GM18907 (cell line): ENCODE measurements around the gene IFT57.

ENCODE experiments used
- ATAC-seq: cut with Tn5 transposase; IDR thresholded peaks from one replicate; pipeline ENCODE4 v1.9.1; 2021; ENCODE audit warnings: mild to moderate bottlenecking, moderate library complexity; ENCODE audit not compliant: unreplicated experiment

IFT57 gene

DNA sequence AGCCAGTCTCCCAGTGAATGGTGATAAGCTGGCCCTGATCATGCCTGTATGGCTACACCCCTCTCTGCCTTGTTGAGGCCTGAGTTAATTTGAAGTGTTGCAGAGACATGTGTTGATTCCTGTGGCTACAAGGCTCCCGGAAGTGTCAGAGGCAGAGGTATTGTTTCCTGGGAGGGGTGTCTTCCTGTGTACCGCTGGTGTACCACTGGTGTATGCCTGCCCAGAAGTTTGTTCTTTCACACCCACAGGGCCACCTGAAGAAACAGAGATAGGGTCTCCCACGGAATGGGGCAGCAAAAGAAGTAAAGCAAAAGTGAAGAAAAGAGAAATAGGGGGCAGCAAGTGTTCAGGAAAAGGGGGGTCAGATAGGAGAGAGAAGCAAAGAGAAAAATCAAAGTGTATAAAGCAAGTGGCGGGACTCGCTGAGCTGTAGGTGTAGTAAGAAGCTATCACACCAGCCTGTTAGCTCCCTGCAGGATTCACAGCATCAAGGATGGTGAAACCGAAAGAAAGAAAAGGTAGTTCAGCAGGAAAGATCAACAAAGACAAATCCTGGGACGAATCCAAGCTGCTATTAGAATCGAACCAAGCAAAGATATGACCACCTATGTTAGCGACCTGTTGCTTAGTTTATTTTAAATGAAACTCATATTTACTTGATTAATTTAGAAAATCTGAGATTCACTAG is 94.8 kb downstream of the IFT57 start:
- peak; percentile 16 for ATAC-seq

DNA sequence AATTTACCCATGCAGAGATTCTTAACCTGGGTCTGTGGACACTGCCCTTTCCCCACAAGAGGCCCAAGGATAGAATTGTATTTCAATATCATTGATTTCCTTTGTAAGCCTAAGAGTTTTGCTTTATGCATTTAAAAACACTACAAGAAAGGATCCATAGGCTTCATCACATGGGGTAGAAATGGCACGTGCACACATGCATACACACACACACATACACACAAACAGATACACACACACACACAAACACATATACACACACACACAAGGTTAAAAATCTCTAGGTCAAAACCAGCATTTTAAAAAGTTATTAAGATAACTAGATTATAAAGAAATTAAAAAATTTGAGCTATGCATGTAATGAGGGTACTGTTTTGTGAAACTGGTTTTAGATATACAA is 95.9 kb downstream of the IFT57 start:
- ATAC-seq: no peak

DNA sequence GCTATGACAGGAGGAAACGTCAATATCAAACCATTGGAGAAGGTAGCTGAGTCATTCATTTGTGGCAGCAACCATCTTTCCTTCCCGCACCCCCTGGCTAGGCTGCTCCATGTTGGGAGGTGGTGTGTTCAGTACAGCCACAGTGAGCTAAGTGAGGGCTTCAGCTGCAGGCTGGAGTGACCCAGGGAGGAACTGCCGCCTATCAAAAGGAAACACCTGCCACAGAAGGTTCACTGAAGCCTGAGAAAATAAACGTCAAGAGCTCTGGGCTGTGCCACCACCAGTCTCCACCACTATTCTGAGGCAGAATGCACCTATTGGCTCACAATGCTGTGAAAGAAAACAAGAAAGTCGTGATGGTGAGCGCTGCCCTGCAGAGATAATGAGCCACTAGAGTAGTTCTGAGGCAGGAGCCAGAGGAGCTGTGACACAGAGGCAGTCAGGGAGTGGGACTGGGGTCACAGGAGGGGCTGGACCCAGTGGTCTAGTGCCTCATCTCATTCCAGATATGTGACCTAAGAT is 96.6 kb downstream of the IFT57 start:
- peak; percentile 62 for ATAC-seq

DNA sequence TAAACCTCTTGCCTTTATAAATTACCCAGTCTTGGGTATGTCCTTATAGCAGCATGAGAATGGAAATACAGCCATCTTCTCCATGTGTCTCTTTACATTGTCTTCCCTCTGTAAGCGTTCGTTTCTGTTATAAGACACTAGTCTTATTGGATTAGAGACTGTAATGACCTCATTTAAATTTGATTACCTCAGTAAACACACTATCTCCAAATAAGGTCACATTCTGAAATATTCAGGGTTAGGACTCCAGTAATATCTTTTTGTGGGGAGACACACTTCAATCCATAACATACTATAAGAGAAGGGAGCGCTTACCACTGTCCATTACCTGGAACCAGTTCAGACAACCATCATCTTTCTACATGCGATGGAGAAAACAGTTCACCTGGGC is 97.1 kb downstream of the IFT57 start:
- ATAC-seq: no peak

DNA sequence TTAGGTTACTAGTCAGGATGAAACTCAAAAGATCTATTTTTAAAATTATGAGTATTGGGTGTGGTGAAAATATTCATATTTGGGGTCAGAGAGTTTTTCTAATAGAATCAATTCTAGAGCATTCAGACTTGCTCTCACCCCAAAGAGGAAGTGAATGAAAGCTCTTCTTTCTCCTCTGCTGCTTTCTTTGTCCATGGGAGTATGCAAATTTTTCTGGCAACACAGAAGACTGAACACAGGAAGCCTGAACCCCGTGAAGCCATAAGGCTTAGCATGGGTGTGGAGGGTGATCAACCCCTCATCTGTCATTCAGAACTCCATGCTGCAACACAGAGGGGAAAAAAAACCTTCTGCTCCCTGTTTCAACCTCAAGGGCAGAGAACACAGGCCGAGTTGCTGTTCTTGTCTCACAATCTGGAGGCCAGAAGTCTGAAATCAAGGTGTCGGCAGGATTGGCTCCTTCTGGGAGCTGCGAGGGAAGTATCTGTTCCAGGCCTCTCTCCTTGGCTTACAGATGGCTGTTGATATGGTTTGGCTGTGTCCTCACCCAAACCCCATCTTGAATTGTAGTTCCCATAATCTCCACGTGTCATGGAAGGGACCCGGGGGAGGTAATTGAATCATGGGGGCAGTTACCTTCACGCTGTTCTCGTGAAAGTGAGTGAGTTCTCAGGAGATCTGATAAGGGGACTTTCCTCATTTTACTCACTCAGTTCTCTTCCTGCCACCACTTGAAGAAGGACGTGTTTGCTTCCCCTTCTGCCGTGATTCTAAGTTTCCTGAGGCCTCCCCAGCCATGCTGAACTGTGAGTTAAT is 97.7 kb downstream of the IFT57 start:
- peak; percentile 91 for ATAC-seq

DNA sequence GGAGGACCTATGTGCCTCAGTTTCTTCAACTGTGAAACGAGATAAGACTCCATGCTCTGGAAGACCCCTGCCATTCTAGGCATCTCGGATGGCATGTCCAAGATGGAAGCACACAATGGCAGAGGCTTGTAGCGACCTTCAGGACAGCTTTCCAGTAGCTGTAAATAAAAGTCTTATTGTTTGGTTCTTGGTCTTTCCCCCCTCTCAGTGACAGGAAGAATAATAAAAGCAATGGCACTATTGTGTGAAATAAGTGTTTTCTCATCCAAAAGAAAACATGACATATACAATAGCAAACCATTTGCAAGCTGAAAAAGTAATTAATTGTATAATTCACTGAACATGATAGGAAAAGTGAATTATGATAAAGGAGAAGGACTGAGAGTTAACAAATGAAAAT is 98.9 kb downstream of the IFT57 start:
- ATAC-seq: no peak

DNA sequence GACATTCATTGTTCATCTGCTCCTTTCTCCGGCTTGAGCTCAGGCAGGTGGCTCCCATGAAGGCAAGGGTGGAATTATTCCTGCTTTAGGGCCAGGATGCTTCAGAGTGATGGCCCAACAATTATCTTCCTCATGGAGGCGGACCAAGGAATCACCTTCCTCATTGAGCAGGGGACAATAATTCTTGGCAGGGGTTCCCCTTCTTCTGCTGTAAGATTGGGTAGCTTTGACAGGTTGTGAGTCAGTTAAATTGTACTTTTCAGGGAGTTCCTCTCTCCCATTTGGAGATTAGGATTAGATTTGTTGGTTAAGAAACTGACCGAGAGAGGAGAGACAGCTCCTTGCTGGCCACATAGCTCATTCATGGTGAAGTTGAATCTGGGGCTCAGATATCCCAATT is 99.9 kb downstream of the IFT57 start:
- ATAC-seq: no peak

DNA sequence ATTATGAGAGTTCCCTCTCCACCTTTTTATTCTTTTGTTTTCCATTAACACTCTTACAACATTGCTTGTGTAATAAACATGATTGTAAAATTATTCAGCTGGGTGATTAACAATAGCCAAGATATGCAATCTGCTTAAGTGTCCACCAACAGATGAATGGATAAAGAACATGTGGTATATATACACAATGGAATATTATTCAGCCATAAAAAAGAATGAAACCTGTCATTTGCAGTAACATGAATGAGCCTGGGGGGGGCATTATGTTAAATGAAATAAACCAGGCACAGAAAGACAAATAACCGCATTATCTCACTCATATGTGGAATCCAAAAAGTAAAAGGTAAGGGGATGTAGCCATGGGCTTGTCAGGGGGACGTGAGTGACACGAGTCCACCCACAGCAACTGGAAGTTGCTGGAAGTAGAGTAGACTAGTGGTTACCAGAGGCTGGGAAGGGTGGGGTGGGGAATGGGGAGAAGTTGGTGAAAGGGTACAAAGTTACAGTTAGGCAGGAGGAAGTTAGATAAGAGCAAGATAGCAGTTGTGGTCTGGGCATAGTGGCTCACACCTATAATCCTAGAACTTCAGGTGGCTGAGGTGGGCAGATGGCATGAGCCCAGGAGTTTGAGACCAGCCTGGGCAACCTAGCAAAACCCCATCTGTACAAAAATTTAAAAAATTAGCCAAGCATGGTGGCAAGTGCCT is 102.7 kb downstream of the IFT57 start:
- ATAC-seq: no peak

DNA sequence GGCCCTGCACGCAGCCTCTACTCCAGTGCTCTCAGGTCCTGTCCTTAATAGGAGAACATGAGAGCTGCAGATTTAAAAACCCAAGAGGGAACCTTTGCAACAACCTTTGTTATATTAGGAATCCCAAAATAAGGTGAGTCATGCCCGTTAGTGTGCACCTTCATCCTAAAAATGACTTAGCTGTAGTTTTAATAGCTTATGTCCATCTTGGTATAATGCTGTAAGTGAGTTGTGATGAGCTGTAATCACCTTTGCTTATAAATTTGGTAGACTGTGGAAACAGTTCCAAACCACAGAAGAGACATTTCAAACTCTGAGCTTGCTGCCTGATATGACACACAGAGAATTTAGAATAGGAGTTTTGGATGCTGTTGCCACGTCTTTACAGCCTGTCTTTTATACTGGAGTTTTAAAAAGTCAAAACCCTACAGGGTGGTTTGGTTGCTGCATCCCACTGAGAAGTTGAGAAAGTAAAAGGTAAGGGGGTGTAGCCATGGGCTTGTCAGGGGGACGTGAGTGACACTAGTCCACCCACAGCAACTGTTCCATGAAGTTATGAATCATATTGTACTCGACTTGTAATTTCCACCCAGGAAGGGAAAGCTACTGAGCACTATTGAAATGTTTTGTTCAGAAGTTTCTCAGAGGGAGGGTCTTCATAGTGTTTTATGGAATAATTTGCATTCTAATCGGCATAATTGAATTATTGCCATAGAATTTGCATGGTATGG is 104.0 kb downstream of the IFT57 start:
- no peak for ATAC-seq

DNA sequence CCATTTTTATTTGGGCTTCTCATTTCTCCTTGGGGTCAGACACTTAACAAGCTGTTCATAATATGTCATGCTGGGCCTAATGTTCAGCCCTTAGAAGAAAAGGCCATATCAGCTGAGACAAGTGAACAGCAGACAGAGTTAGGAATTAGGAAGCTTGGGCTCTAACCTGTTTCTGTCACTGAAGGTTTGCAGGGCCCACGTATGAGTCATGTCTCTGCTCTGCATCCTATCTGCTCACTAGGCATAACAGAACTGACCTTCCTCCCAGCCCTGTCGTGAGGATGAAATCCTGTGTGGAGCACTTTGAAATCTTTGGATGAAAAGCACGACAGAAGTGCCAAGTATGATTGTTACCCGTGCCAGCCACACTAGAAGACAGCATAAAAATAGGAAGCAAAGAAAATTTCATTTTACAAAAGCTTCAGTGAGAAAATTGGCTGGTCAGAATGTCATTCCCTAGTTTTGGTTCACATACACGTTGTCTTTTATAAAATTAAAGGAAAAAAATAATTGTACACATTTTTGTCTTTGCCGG is 104.9 kb downstream of the IFT57 start:
- ATAC-seq: no peak

DNA sequence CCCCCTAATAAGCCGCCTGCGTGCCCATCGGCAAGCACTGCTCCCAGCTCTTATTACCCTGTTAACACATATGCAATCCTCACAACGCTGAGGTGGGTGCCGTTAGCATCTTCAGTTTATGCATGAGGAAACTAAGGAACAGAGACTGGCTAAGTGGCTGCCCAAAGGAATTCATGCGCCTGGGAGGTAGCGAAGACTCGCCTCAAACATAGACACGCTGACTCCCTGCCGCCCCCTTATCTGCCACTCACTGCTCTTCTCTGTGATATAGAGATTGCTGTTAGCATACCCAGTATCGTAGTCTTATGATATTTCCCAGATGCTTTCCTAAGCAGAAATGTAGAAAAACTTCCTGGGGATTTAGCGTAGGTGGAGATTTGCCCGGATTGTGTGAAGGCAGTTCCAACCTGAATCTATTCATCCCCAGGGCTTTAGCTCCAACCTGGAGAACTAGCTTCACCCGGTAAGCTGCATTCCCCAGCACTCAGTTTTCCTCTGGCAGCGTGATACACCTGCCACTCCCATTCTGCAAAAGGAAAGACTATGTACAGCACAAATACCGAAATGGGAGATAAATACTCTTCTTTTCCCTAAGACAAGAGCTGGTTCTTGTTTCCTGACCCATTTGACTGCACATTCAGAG is 107.7 kb downstream of the IFT57 start:
- no peak for ATAC-seq

DNA sequence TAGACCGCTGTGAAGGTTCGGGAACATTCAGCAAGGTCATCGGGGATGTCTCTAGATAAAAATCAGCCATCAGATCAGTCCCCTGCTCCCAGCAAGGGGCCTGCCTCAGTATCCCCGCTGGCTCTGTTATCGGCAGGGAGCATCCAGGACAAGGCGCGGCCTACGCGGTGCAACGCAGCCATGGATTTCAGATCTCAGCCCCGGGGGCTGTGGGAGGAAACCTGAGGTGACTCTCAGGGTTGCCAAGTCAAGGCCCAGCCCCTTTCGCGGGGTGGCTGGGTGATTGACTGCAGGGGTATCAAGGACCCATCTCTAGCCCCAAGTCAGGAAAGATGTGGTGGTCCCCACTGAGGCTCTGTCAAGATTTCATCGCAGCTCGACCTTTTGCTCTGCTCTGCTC is 108.2 kb downstream of the IFT57 start:
- ATAC-seq: no peak

DNA sequence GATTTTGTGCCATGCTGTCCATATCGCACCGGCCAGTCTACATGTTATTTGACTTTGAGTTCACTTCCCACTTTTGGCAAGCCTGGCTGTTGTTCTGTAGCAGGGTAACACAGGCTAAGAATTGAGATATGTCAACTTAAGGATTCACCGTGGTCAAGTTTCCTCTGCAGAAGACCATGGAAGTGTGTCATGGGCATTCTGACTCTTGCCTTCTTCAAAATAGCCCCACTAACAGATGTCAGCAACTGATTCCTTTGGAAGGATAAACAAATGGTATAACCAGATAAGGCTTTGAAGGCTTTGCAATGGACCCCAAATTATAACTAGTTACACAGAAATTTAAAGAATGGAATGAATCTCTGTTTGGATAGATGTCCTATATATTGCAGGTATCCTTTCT is 111.3 kb downstream of the IFT57 start:
- no peak for ATAC-seq
